ENCODE results near the gene MRPL27.

The MRPL27 gene

GRCh38 chr17:50372222-50372757 lies 694 bp downstream of the MRPL27 start:
- TF ChIP-seq CTCF (IDR thresholded peaks at IDR 0.05; ENCODE audit: low read depth, low read length) = no peak
- DNase-seq (ENCODE audit: extremely low read depth, low read depth) = no peak

GRCh38 chr17:50371526-50371925 lies 1.5 kb downstream of the MRPL27 start:
- no peak for TF ChIP-seq CTCF (IDR thresholded peaks at IDR 0.05; ENCODE audit: low read depth, low read length)
- DNase-seq (ENCODE audit: extremely low read depth, low read depth) = no peak

- DNase-seq (ENCODE audit: extremely low read depth, low read depth) = no peak
Measured at GRCh38 chr17:50370052-50370451, 2.9 kb downstream of the MRPL27 start.

GRCh38 chr17:50367401-50367800 lies 5.6 kb downstream of the MRPL27 start:
- no peak for DNase-seq (ENCODE audit: extremely low read depth, low read depth)
- no peak for TF ChIP-seq CTCF (IDR thresholded peaks at IDR 0.05; ENCODE audit: low read depth, low read length)

More at GRCh38 chr17:50370052-50370451, 2.9 kb downstream of the MRPL27 start:
- no peak for TF ChIP-seq CTCF (IDR thresholded peaks at IDR 0.05; ENCODE audit: low read depth, low read length)

- TF ChIP-seq CTCF (IDR thresholded peaks at IDR 0.05; ENCODE audit: low read depth, low read length) = no peak
- no peak for DNase-seq (ENCODE audit: extremely low read depth, low read depth)
Measured at GRCh38 chr17:50365649-50366393, 7.2 kb downstream of the MRPL27 start.

- DNase-seq (ENCODE audit: extremely low read depth, low read depth) = no peak
- no peak for TF ChIP-seq CTCF (IDR thresholded peaks at IDR 0.05; ENCODE audit: low read depth, low read length)
Measured at GRCh38 chr17:50365165-50365564, 7.8 kb downstream of the MRPL27 start.

- no peak; the same call in none of the 2 replicates for TF ChIP-seq CTCF (IDR thresholded peaks at IDR 0.05; ENCODE audit: low read depth, low read length)
- DNase-seq (ENCODE audit: extremely low read depth, low read depth) = no peak
Measured at GRCh38 chr17:50364715-50365114, 8.3 kb downstream of the MRPL27 start.
